Measurements from ENCODE around the gene TXNRD2.
"Not testable (repeated sequence)": the region's sequence is repeated elsewhere in the genome, so short reads cannot be mapped to it uniquely, and the experiment has no call there.

The TXNRD2 gene

DNA sequence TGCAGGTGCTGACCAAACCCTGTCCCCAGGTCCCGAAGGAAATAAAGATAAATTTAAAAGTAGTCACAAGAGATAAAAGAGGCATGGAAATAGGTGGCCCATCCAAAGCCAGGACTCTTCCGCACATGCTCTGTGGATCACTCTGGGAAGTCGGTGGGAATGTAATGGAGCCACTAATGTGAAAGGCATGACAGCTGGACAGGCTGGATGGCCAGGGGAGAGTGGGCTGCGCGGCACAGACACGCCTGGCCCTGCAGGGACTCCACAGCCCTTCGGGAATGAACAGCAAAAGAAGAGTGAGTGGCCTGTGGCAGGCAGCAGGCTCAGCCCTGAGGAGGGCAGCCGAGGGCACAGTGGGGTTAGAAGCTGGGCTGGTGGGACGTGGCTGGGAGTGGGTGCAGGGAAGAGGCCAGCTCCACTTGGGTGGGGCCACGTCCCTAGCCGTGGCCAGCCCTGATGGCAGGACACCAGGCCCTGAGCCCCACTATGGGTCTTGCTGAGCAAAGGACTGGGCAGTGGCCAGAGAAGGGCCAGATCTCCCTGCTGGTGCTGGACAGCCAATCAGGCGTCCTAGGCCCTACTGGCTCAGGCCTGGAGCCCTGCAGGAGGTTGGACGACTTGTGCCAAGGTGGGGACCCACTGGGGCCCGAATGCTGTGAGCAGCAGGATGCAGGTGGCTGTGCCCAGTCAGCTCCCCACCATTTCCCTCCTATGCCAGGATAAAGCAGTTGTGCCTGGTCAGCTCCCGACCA, 55.6 kb downstream of the TXNRD2 start:
- no peak for DNase-seq

DNA sequence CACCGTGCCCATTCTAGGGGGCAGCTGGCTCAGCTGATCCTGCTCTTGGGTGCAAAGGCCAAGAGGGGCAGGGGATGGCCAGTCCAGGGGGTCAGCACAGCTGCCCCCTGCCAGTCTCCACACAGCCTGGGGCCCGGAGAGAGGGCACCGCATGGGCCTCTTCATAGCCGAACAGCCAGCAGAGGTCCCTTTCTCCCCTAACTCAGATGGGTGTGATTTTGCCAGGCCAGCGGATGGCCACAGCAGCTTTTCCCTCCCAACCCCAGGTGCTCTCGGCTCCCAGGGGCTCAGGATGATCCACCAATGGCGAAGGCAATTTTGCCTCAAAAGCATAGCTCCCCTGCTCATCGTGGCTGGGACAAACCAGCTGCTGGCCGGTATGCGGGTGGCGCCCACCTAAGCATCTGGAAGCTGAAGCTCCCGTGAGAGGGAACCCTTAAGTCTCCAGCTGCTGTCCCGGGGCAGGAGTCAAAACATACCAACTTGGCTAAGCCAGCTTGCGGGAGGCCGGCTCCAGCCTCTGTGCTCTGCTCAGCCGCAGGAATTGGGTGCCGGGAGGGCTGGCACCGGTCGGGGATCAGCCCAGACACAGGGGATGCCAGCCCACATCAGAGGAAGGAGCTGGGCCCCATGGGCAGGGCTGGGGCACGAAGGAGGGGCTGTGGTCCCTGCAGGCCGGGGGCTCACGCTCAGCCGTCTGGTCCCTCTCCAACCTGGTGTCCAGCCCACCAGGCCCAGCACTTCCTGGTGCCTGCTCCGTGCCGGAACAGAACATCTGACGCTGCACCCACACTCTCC, 56.5 kb downstream of the TXNRD2 start:
- DNase-seq: no peak

DNA sequence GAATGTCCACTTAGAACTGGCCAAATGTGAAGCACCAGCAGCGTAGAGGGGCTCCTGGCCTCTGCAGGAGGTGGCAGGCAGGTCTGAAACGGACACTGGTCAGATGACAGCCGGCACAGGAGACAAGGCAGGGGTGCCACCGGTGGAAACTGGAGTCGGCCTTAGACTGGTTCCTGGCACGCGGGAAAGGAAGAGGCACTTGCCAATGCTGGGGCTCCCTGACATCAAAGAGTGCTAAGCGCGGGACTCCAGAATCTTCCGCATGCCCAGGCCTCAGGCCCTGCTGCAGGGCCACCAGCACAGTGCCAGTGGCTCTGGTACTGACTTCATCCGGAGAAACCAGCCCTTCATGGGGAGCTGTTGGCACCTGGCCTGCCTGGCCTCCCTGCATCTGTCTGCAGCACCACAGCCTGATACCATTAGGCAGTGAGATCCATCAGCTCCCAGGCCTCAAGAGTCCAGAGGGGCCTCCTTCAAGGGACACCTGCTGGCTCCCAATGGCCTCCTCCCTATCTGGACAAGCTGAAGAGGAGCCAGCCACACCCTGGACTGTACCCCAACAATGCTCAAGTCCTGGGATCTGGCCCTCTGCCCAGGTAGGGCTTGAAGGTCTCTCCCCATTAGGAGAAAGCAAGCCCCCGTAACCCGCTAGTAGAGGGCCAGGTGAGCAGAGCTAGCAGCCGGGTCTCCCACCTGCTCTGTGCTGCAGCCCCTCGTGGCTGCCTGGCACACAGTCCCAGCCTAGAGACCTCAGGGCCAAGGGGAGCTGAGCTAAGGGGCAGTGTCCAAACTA, 57.3 kb downstream of the TXNRD2 start:
- no peak for DNase-seq

DNA sequence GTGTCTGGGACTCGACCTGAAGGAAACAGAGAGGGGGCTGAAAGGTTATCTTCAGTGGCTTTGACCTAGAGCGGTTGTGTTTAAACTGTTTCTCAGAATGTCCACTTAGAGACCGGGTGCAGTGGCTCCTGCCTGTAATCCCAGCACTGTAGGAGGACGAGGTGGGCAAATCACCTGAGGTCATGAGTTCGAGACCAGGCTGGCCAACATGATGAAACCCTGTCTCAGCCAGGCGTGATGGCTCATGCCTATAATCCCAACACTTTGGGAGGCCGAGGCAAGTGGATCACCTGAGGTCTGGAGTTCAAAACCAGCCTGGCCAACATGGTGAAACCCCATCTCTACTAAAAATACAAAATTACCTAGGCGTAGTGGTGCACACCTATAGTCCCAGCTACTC, 58.2 kb downstream of the TXNRD2 start:
- not testable (repeated sequence) for DNase-seq

DNA sequence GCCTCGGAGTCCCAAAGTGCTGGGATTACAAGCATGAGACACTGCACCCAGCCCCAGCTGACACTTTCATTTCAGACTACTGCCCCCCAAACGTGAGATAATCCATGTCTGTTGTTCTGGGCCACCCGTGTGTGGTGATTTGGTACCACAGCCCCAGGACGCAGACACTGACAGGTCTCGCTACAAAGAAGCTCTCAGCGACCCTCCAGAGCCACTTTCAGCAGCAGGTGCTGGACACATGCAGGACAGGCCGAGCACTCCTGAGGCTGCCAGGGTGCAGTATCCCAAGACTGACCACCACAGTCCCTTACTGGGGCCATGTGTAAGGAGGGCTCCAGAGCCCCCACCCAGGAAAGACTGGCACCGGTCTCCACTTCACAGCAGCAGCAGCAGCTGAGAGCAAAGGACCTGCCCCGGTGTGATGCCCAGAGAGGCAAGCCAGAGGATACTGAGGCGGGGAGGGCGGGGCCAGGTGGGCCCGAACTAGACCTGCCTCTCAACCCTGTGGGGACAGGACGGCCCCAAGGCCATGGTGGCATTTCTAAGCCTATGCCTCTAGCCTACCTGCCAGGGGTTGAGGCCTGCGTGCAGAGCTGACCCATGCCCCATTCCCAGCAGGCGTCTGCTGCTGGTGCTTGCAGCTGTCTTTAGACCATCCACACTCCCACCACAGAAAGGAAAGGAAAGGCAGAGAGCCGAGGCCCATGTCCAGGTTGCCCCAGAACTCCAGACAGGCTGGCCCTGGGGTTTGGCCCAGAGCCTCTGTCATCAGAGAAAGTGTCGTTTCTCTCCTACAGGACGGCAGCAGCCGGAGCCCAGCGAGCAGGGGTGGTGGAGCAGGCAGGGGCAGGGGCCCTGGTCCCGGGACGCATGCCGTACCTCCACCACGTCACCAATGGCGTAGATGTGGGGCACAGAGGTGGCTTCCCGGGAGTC, 58.9 kb downstream of the TXNRD2 start:
- DNase-seq: no peak

DNA sequence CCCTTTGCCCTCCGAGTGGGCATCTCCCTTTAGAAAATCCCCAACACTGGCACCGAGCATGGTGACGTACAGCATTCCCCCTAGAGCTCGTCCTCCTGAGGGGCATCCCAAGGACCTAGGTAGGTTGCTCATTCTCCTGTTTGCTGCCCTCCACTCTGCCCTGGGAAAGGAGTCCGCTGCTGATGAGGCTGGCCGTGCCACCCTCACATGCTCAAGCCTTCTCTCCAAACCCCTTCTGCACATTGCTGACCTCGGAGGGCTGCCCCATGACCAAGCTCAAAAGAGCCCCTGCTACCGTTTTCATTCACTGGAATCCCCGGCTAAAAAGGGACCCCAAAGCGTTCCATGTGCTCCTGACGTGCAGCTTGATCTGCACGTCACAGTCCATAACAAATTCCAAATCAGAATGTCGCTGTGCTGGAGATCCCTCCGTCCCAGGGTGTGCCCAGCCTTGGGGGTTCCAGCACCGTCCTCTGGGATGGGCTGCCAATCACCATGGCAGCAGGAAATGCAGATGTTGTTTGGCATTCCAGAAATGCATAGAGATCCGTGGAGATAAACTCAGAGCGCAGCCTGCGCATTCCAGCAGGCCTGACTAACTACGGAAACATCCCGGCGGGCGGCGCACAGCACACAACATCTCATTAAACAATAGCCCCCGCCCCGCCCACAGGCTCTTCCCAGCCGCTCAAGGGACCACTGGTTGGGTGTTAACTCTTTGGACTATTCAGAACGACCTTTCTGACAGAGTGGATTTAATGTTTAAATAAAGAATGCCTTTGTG, 60.6 kb downstream of the TXNRD2 start:
- DNase-seq: no peak

DNA sequence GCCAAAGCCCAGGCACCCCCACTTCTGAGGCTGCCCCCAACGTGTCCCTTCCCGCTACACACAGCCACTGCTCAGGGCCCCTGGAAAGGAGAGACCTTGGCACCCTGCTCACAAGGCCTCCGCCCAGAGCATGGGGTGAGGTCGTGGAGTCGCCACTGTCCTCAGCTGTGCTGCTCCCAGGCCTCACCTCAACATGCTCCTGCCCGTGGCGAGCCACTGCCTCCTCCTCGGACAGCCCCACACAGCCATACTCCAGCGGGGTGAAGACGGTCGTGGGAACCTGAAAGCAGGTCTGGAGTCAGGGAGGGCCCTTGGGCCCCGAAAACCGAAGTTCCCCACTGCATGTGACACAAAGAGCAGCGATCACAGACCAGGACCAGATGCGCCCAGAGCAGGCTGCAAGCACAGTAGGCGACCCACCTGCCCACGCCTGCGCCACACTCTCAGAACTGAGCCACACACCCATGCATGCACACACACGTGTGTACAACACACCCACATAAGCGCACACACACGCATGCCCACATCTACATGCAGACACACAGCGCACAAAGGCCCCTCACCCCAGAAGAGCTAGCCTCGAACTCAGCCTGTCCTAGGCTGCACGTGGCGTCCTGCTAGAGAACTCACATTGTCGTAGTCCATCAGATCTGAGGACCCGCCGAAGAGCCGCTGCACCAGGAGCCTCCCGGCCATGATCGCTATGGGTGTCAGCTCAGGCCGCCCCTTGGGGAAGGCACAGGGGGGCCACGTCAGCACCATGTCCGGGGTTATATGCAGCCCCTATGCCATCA, 61.4 kb downstream of the TXNRD2 start:
- DNase-seq: no peak

DNA sequence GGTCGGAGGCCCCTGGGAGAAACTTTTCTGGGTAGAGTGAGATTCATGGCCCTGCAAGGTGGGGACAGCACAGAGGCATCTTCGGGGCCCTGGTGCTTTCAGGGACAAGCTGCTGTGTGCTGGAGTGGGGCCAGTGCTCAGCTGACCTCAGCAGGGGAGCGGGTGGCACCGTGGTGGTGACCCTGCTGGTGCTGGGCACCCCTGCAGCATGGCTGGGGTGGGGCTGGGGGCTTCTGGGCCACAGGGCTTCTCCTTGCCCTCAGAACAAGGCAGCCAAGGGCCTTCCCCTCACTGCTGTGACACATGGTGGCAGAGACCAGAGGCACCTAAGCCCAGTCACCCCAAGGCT, 62.0 kb downstream of the TXNRD2 start:
- no peak for DNase-seq

DNA sequence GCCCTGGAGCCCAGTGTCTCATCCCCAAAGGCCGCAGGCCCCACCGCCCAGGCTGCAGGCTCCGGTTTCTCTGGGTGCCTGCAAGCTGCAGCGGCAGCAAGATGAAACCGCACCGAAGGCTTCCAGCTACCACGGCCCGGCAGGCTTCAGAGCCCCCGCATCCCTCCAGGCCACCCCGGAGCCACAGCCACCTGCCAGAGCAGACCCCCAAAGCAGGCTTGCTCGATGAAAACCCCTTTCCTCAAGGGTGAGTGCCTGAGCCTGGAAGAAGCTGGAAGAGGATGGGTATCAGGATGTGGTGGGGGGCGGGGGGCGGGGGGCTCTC, 62.4 kb downstream of the TXNRD2 start:
- DNase-seq: no peak

DNA sequence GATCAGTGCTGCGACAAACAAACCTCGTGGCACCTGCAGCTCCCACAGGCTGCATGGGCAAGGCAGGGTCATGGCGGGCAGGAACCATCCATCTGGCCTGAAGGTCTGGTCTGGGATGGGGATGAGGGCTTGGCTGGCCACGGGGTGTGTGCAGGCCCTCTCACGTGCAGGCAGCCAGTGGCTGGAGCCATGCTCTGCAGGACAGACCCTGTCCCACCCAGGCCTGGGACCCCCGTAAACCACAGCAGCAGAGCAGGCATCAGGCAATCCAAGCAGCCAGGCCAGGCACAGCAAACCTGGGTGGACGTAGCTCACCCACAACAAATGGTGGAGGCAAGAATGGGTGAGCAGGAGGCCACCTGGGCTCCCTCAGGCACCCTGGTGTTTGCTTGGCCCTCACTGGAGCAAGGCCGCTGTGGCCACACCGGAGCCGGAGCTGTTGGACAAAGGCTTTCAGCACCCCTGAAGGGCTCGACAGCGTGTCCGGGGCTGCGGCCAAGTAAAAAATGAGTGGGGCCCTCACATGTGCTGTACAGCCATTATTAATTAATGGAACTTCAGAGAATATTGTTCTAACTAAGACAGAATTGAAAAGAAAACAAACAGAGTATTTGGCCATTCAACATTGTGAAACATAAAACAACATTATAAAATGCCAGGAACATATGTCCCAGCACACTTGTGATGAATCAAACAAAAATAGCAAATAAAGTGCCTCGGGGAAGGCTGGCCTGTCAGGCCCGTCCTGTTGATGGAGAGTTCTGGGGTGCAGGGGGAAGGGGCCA, 63.0 kb downstream of the TXNRD2 start:
- DNase-seq: no peak

DNA sequence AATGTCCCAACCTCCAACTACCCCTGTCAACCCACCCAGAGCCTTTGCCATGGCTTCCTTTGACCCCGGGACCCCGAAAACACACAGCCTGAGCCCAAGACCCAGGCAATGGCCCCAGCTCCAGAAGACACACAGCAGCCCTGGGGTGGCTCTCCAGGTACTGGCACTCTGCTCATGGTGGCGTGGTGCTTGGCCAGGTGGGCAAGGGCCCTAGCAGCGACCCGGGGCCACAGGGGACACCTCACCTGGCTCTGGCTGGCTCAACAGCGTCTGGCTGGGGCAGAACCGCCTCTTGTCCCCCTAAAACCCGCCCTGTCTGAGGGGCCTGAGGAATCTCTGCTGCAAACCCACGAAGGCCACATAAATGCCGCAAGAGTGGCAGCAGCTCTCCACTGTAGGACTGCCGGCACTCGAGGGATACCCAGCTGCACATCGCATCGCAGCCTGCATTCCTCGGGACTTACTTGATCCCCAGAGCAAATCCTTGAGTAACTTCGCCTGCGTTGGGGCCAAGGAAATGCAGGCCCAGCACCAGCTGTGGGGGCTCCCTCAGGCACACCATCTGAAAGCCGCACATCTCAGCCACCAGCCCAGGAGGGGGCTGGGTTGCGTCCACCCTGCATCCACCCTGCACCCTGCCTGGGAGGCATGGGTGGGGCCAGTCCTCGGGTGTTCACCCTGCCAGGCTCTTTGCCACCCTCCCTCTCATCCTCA, 63.8 kb downstream of the TXNRD2 start:
- no peak for DNase-seq

DNA sequence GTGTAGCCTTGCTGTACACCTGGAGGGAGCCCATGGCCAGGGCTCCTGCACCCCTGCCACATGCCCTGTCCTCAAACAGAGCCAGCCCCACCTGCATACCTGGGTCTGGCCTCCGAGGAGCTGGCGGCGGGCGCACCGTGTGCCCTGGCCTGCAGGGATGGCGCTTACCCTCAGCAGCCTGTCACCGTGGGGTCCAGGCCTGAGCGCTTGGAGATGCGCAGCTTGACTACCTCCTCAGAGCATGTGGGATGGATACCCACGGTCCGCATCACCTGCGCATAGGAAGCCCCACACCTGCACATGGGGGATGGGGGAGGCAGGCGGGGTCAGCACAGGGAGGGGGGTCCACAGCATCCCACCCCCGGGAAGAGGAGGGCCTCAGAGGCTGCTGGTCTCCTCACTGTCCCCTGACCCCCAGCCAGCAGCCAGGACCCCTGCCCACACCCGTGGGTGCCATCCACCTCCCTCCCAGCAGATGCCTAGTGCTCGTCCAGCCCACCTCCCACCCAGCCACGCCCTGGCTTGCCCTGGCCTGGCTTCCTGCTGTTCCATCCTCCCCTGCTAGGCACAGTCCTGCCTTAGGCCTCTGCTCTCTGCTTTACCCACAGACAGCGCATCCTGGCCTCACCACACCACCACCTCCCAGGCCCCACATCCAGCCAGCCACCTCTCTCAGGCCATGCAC, 64.5 kb downstream of the TXNRD2 start:
- DNase-seq: no peak

DNA sequence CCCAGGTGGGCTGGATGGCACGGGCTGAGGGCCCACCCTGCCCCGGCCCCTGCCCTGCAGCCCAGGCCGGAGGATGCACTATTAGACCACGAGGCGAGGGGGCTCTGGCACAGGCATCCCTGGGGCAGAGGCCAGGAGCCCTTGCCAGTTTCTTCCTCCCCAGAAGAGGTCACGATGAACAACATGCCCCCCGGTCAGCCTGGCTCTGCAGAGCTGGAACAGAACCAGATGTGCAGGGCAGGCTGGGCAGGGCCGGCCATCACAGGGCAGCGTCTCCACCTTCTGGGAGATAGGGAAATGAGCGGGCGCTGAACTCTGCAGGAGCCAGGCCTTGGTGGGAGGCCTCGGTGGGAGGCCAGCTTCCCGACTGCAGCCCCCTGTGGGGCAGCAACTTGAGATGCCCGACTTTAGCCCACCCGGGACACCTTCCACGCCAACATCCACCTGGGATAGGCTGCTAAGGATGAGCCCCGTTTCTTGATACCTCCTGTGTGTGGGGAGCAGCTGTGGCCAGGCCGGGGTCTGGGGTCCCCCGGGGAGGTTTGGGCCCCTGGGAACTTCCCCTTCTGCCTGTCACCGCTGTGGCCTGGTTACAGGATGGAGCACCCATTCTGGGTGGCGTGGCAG, 65.2 kb downstream of the TXNRD2 start:
- DNase-seq: no peak

DNA sequence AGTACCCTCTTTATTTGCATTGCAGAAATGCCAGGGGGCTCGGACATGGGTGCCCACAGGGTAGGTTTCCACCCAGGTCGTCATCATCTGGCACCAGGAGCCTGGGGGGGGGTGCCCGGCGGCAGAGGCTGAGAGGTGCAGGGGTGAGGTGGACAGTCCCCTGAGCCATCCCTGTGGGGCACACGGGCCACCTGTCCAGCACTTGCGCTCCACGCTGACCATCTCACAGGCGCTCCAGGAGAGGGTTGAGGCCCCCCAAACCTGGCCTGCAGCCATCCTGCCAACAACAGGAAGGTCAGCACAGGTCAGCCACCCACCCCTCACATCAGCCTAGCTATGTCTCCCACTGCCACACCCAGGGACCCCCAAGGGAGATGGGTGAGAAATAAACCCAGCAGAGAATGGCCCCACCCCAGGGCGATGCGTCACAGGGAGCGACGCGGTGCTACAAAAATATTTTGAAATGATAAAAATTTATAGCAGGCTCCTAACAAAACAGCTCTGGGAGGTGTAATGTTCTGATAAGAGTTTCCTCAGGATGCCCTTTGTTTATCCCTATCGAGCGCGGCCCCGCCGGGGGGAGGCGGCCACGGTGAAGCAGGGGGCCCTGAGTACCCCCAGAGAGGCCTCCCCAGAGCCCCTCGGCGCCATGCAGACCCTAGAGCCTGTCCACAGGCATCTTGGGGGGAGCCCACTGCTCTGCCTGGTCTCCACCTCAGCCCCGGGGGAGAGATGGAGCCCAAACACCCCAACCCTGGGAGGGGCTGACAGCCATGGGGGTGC, 65.9 kb downstream of the TXNRD2 start:
- DNase-seq: no peak

DNA sequence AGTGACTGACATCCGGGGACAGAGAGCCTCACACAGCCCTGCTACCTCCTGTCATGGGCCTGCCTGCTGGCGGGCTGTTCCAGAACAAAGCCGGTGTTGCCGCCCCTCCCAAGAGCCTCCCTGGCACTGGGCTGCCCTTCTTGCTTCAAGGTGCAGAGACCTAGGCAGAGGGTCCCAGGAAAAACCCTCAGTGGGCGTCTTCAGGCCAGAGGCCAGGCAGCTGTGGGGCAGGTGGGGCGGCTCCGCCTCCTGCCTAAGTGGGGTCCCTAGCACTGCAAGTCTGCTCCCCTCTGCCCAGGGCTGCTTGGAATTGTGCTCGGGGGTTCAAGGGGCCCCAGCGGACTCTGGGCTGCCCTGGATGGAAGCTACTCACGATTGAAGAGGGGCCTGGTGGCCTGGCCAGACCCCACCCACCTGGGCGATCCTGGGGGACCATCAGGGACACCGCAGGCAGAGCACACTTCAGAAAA, 66.5 kb downstream of the TXNRD2 start:
- DNase-seq: no peak

DNA sequence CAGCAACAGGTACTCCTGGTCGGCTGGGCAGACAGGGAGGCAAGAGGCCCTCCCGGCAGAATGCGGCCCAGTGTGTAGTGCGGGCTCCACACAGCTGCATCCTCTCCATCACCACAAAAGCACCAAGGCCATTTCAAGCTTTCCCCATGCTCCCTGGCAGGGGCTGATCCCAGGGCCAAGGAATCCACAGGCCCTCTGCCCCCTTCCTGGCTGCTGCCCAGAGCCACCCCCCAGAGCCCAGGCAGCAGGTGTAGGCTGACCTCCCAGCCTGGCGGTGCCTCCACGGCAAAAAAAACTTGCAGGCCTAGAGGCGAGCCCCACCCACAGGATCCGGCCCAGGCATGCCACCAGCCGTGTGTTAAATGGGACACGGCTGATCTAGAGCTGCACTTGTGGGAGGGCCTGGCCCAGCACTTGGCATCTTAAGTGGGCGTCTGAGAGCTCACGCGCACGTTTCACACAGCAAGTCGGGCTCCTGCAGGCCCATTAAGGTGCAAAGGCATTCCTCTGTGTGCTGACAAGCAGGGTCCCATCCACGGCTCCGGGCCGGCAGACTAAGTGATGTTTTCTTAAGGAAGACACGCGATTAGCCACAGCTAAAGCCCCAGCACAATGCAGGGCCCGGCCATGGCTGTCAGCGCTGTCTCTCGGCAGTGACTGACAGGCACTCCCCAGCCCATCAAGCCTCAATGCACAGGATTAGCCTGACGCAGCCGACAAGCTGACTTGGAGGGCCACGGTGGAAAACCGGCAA, 67.1 kb downstream of the TXNRD2 start:
- no peak for DNase-seq

DNA sequence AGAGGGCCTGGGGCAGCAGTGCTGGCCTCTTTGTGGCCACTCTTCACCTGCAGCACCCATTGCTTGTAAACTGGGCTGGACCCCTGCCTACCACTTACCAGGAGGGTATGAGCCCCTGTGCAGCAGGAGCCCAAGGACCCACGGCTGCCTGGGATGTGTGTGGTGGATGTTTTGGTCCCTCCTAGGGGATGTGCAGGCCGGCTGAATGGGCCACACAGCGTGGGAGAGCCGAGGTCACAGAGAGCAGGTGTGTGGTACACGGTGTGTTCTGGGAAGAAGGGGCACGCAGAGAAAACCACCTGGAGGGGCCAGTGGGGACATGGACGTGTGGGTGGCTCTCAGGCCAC, 67.7 kb downstream of the TXNRD2 start:
- DNase-seq: no peak

Data from cortex of kidney (tissue), 1 donor.